Measurements from ENCODE around the gene EIF3C. TPM values are rescaled to one million over a fixed set of nuclear protein-coding genes. Genes with fewer than 3 reads are reported as not detected.
A peak's percentile ranks its signal among the peaks of the same experiment; 100 is the strongest.
"Not testable (repeated sequence)": the region's sequence is repeated elsewhere in the genome, so short reads cannot be mapped to it uniquely, and the experiment has no call there.

The EIF3C gene
- total RNA-seq, 1 experiment from 2014 or later = 222 TPM

- not testable (repeated sequence) for H3K4me3 ChIP-seq (ENCODE audit: insufficient read depth, low read depth, low read length); DNase-seq; H3K27me3 ChIP-seq (ENCODE audit: control insufficient read depth, insufficient read depth, low read length); H3K36me3 ChIP-seq (replicated peaks; ENCODE audit: control insufficient read depth, insufficient read depth, low read length)
Observed at GRCh38 chr16:28731253-28731652, 20.0 kb downstream of the EIF3C start.

DNA sequence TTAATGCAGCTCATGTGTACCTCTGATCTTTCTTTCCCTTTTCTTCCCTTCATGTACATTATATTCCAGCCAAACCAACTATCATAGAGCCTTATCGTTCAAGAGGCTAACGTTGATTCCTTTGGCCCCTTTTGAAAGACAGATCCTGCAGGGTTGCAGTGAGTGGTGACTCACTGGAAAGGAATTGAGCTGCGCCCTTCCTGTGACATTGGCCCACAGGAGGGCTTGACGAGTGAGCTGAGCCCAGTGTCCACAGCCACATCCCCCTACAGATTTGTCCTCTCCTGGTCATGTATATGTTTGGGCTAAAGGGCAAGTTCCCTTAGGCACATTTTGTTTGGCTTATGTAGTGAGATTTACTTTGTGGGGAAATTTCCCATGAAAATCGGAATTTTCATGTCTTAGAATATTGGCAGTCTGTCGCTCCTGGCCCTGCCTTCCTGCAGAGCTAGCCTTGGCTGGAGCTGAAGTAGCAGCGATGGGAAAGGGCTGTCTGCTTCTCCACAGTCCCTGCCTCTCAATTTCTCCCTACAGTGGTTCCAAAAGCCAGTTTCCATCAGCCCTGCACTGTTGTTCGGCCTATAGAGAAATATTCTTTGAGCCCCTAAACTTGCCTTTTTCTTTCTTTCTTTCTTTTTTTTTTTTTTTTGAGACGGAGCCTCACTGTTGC, 21.3 kb downstream of the EIF3C start:
- not testable (repeated sequence) for H3K4me3 ChIP-seq (ENCODE audit: insufficient read depth, low read depth, low read length); H3K27me3 ChIP-seq (ENCODE audit: control insufficient read depth, insufficient read depth, low read length); H3K36me3 ChIP-seq (replicated peaks; ENCODE audit: control insufficient read depth, insufficient read depth, low read length); DNase-seq

- not testable (repeated sequence) for DNase-seq; H3K36me3 ChIP-seq (replicated peaks; ENCODE audit: control insufficient read depth, insufficient read depth, low read length); H3K4me3 ChIP-seq (ENCODE audit: insufficient read depth, low read depth, low read length); H3K27me3 ChIP-seq (ENCODE audit: control insufficient read depth, insufficient read depth, low read length)
Observed at GRCh38 chr16:28739787-28740186, 28.5 kb downstream of the EIF3C start.

- peak overlapping the region; percentile 33 for H3K4me3 ChIP-seq (ENCODE audit: insufficient read depth, low read depth, low read length)
- not testable (repeated sequence) for H3K27me3 ChIP-seq (ENCODE audit: control insufficient read depth, insufficient read depth, low read length); H3K36me3 ChIP-seq (replicated peaks; ENCODE audit: control insufficient read depth, insufficient read depth, low read length); DNase-seq
Observed at GRCh38 chr16:28740631-28741030, 29.4 kb downstream of the EIF3C start.

DNA sequence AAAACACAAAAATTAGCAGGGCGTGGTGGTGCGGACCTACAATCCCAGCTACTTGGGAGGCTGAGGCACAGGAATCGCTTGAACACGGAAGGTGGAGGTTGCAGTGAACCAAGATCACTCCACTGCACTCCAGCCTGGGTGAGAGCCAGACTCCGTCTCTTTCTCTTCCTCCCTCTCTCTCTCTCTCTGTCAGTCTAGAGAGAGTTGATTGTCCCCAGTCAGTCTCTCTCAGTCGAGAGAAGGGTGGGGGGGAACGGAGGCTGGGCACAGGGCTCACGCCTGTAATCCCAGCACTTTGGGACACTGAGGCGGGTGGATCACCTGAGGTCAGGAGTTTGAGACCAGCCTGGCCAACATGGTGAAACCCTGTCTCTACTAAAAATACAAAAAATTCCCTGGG, 30.0 kb downstream of the EIF3C start:
- DNase-seq = not testable (repeated sequence)

DNA sequence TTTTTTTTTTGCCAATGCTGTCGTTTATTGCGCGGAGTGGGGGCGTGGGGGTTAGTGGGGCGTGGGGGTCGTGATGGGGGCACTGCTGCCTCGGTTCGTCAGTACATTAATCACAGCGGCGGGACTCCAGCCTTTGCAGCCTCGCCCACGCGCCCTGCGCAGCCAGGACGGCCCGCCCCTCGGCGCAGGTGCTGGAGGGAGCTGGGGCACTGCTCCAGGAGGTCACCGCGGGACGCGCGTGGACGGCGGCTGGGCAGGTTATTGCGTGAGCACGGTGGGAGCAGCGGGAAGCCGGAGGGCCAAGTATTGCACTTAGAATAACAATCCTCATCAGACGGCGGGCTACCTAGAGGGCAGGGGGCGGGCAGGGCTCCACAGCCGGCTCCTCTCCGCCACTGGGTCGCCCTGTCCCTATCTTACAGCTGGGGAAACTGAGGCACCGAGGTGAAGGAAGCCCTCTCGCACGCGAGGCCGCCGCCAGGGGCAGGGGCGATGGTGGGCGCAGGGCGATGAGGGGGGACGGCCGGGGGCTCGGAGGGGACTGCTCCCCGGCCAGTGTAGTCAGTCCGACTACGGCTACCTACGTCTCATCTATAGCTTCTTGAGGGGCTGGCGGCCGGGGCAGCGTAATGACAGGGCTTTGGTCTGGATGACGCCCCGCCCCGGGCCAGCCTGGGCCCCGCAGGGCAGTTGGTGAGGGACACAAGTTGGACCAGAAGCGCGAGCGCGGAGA, 35.5 kb downstream of the EIF3C start:
- H3K4me3 ChIP-seq (ENCODE audit: insufficient read depth, low read depth, low read length) = not testable (repeated sequence)

More for the DNA sequence above, 30.0 kb downstream of the EIF3C start:
- not testable (repeated sequence) for H3K4me3 ChIP-seq (ENCODE audit: insufficient read depth, low read depth, low read length); H3K36me3 ChIP-seq (replicated peaks; ENCODE audit: control insufficient read depth, insufficient read depth, low read length); H3K27me3 ChIP-seq (ENCODE audit: control insufficient read depth, insufficient read depth, low read length)

DNA sequence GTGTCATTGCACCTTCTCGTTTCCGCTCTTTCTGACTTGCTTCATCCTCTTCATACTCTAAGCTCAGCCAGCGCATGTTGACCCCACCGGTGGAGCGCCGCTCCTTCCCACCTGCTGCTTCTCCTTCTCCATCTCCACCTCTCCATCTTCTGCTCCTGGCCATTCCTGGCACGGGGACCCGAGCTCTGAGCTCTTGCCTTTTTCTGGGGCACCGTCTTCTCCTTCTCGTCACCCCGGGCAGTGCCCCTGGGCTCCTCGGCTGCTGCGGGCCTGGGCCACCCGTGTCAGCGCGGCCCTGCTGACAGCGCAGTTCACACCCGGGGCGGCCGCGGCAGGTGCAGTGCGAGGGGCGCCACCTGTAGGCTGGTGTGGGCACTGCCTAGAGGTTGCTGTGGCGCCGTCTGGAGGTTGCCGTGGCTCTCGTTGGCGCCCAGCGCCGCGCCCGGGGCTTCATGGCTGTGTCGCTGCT, 38.8 kb downstream of the EIF3C start:
- not testable (repeated sequence) for H3K36me3 ChIP-seq (replicated peaks; ENCODE audit: control insufficient read depth, insufficient read depth, low read length); H3K27me3 ChIP-seq (ENCODE audit: control insufficient read depth, insufficient read depth, low read length); H3K4me3 ChIP-seq (ENCODE audit: insufficient read depth, low read depth, low read length); DNase-seq

More for the DNA sequence above, 35.5 kb downstream of the EIF3C start:
- not testable (repeated sequence) for H3K36me3 ChIP-seq (replicated peaks; ENCODE audit: control insufficient read depth, insufficient read depth, low read length); H3K27me3 ChIP-seq (ENCODE audit: control insufficient read depth, insufficient read depth, low read length); DNase-seq

DNA sequence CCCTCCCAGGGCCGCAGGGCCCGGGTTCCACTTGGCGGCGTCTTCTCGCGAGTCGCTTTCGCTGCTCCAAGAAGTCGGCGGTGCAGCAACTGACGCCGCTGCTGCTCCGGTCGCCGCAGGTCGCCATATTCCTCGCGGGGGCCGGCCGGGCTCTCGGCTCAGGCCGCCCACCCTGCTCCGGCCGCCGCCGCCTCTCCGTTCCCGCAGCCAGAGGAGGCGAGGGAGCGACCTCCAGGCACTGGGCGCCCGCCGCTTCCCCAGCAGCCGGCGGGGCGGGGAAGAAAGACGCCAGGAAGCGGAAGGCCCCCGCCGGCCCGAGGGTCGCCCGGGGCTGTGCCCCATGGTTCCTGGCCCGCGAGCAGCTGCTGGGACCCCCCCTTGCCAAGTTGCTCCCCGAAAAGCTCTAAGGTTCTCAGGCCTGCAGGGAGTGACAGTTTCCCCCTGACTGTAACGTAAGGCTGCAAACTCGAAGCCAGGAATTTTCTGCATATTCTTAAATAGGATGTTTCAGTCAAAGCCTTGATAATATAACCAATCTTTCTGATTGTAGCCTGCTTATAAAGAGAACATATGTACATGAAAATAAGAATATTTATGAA, 39.3 kb downstream of the EIF3C start:
- H3K27me3 ChIP-seq (ENCODE audit: control insufficient read depth, insufficient read depth, low read length); DNase-seq; H3K36me3 ChIP-seq (replicated peaks; ENCODE audit: control insufficient read depth, insufficient read depth, low read length): not testable (repeated sequence)

DNA sequence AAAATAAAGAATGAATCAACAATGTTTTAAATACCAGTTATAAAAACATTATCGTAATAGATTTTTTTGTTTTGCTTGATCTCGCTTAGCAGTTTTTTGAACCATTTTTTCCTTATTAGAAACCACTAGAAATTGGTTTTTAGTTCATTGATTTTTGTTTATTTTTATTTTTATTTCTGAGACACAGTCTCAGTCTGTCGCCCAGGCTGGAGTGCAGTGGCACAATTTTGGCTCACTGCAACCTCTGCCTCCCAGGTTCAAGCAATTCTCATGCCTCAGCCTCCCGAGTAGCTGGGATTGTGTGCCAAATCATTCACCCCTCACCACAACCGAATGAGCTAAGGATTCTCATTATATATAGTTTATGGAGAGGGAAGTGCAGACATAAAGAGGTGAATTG, 40.2 kb downstream of the EIF3C start, which contains the start of gene NPIPB9:
Gene NPIPB9, plus strand, starts transcription at position 301 of the 400 bp plus-strand sequence.
- H3K36me3 ChIP-seq (replicated peaks; ENCODE audit: control insufficient read depth, insufficient read depth, low read length); DNase-seq; H3K27me3 ChIP-seq (ENCODE audit: control insufficient read depth, insufficient read depth, low read length); H3K4me3 ChIP-seq (ENCODE audit: insufficient read depth, low read depth, low read length): not testable (repeated sequence)

More for the DNA sequence above, 39.3 kb downstream of the EIF3C start:
- not testable (repeated sequence) for H3K4me3 ChIP-seq (ENCODE audit: insufficient read depth, low read depth, low read length)

- not testable (repeated sequence) for H3K4me3 ChIP-seq (ENCODE audit: insufficient read depth, low read depth, low read length); H3K27me3 ChIP-seq (ENCODE audit: control insufficient read depth, insufficient read depth, low read length); DNase-seq; H3K36me3 ChIP-seq (replicated peaks; ENCODE audit: control insufficient read depth, insufficient read depth, low read length)
Observed at GRCh38 chr16:28781697-28782096, 70.4 kb downstream of the EIF3C start.

DNA sequence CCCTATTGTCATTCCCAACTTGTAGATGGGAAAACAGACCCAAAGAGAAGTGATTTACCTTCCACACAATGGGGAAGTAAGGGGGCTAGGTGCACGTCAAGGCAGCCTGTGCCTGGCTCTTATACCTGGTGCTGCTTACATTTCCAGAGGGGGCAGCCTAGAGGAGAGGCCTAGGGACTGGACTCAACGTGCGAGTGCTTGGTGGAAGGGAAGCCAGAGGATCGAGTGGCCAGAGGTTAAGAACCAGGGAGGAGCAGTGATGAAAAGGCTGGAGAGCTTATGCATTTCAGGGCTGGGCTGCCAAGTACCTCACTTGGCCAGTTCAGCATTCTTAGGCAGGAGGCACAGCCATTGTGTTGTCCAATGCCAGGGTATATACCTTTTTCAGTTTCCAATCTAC, 71.1 kb downstream of the EIF3C start:
- H3K36me3 ChIP-seq (replicated peaks; ENCODE audit: control insufficient read depth, insufficient read depth, low read length); H3K27me3 ChIP-seq (ENCODE audit: control insufficient read depth, insufficient read depth, low read length); H3K4me3 ChIP-seq (ENCODE audit: insufficient read depth, low read depth, low read length); DNase-seq: not testable (repeated sequence)

Other genes starting within 250 kb of the EIF3C start
- gene NPIPB7, start 239.1 kb upstream of the EIF3C start, total RNA-seq (2014; rRNA removed; shearing (Covaris generic)) = not detected in 2 replicates
- gene CLN3, start 219.4 kb upstream of the EIF3C start, total RNA-seq (2014; rRNA removed; shearing (Covaris generic)) = 11.8 and 23.0 TPM in 2 replicates
- not detected in 2 replicates for gene APOBR, start 216.8 kb upstream of the EIF3C start, total RNA-seq (2014; rRNA removed; shearing (Covaris generic))
- gene IL27, start 204.6 kb upstream of the EIF3C start, total RNA-seq (2014; rRNA removed; shearing (Covaris generic)) = not detected in 2 replicates
- not detected in 2 replicates for gene NUPR1, start 172.5 kb upstream of the EIF3C start, total RNA-seq (2014; rRNA removed; shearing (Covaris generic))
- 21.8 and 22.7 TPM in 2 replicates for gene SGF29, start 157.5 kb upstream of the EIF3C start, total RNA-seq (2014; rRNA removed; shearing (Covaris generic))
- 1.7 and 2.0 TPM in 2 replicates for gene SULT1A2, start 114.4 kb upstream of the EIF3C start, total RNA-seq (2014; rRNA removed; shearing (Covaris generic))
- gene SULT1A1, start 101.4 kb upstream of the EIF3C start, total RNA-seq (2014; rRNA removed; shearing (Covaris generic)) = 27.0 and 28.7 TPM in 2 replicates
- 0.31 TPM in 1 of 2 replicates, not detected in the other for gene NPIPB8, start 73.4 kb upstream of the EIF3C start, total RNA-seq (2014; rRNA removed; shearing (Covaris generic))
- 0.67 TPM in 1 of 2 replicates, not detected in the other for gene NPIPB9, start 40.3 kb downstream of the EIF3C start, total RNA-seq (2014; rRNA removed; shearing (Covaris generic))
- 77.9 and 88.4 TPM in 2 replicates for gene ATXN2L, start 111.5 kb downstream of the EIF3C start, total RNA-seq (2014; rRNA removed; shearing (Covaris generic))
- gene TUFM, start 134.9 kb downstream of the EIF3C start, total RNA-seq (2014; rRNA removed; shearing (Covaris generic)) = 299 and 301 TPM in 2 replicates
- gene SH2B1, start 152.4 kb downstream of the EIF3C start, total RNA-seq (2014; rRNA removed; shearing (Covaris generic)) = 38.9 and 40.0 TPM in 2 replicates
- 0.10 and 1.0 TPM in 2 replicates for gene ATP2A1, start 167.0 kb downstream of the EIF3C start, total RNA-seq (2014; rRNA removed; shearing (Covaris generic))
- gene RABEP2, start 213.8 kb downstream of the EIF3C start, total RNA-seq (2014; rRNA removed; shearing (Covaris generic)) = 13.3 and 17.3 TPM in 2 replicates
- 1.2 and 1.9 TPM in 2 replicates for gene CD19, start 220.5 kb downstream of the EIF3C start, total RNA-seq (2014; rRNA removed; shearing (Covaris generic))
- gene NFATC2IP, start 239.5 kb downstream of the EIF3C start, total RNA-seq (2014; rRNA removed; shearing (Covaris generic)) = 29.1 and 34.8 TPM in 2 replicates

Data from H7 (cell line).